ENCODE results near the gene NABP1.

DNA sequence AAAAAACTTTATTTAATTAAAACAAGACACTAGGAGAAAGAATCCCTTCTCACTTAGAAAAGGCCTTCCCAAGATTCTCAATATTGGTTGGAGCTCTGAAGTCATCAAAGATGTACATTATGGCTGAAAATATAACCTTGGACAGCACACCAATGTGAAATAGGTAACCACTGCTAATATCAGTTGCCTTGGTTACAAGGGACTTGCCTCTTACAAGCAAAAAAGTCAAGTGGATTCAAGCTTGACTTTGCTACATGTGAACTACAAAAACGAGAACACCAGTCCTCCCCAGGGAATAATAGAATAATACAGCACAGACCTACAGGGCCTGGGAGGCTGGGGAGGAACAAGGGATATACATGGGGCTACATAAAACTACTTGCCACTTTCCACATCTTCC lies 46.1 kb downstream of the NABP1 start:
- TF ChIP-seq, protein P1, sequence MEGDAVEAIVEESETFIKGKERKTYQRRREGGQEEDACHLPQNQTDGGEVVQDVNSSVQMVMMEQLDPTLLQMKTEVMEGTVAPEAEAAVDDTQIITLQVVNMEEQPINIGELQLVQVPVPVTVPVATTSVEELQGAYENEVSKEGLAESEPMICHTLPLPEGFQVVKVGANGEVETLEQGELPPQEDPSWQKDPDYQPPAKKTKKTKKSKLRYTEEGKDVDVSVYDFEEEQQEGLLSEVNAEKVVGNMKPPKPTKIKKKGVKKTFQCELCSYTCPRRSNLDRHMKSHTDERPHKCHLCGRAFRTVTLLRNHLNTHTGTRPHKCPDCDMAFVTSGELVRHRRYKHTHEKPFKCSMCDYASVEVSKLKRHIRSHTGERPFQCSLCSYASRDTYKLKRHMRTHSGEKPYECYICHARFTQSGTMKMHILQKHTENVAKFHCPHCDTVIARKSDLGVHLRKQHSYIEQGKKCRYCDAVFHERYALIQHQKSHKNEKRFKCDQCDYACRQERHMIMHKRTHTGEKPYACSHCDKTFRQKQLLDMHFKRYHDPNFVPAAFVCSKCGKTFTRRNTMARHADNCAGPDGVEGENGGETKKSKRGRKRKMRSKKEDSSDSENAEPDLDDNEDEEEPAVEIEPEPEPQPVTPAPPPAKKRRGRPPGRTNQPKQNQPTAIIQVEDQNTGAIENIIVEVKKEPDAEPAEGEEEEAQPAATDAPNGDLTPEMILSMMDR (optimal IDR thresholded peaks at IDR 0.05 in 1 of 3, IDR thresholded peaks at IDR 0.05 in 1 of 3, conservative IDR thresholded peaks at IDR 0.05 in 1 of 3; ENCODE audit: extremely low read depth in 1 of 3, insufficient read depth in 2 of 3, low read length in 3 of 3): no peak
- TF ChIP-seq EZH2 (IDR thresholded peaks at IDR 0.05; ENCODE audit: low read length): no peak

All from keratinocyte (primary cell).